T-helper 1 cell (primary cell): ENCODE measurements around the gene BLOC1S5.
"Not testable (repeated sequence)": the region's sequence is repeated elsewhere in the genome, so short reads cannot be mapped to it uniquely, and the experiment has no call there.

Experiments
- DNase-seq, 5 donors: peaks; one replicate each; pipeline ENCODE4 v3.0.0-alpha.2; 2012 to 2020

The BLOC1S5 gene

GRCh38 chr6:7992002-7992815 is 72.0 kb downstream of the BLOC1S5 start:
- DNase-seq = no peak

DNA sequence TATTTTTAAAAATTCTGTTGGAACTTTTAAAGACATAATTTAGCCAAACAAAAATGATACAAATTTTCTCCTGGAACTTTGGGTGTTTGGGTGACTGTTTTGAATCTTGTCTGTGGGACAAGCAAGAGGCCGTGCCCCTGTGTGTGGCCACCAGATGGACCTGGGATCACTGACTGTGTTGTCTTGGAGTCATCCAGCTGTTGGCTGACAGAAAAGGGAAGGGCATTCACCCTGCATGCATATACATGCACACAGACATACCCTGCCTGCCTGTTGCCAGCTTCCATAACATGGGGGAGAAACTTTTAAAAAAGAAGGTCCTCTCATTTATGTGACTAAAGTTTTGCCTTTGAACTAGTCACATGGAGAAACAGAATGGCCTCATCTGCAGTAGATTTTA is 72.7 kb downstream of the BLOC1S5 start:
- no peak for DNase-seq

DNA sequence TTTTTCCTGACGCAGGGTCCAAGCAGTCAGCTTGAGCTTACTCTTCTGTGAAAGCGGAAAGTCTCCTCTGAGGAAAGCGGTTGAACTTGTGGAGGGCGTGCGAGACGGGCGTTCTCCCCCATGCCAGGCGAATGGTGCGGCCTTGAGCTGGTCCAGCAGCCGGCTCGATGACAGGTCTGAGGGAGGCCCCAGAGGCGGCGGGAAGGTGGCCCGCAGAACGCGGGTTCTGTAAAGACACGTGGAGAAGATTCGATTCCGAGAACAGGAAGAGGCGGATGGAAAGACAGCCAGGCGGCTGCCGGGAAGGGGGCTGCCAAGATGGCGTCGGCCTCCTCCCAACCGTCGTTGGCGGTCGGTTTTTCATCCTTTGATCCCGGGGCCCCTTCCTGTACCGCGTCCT is 78.0 kb downstream of the BLOC1S5 start:
- DNase-seq = no peak

GRCh38 chr6:7983967-7984366 is 80.2 kb downstream of the BLOC1S5 start:
- DNase-seq = not testable (repeated sequence)

DNA sequence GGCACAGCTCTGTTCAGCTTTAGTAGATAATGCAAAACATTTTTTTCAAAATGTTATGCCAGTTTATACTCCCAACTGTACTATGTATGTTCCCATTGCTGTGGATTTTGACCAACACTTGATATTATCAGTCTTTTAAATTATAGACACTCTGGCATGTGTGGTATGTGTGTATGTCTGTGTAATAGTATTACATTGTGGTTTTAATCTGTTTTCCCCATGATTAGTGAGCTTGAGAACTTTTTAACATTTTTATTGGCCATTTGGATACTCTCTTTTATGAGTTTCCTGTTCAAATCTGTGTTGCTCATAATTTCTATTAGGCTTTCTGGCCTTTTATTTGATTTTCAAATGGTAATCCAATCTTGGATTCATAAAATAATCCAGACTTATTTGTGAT is 84.4 kb downstream of the BLOC1S5 start:
- DNase-seq = no peak

- no peak for DNase-seq
Observed at GRCh38 chr6:7978736-7979135, 85.5 kb downstream of the BLOC1S5 start.

DNA sequence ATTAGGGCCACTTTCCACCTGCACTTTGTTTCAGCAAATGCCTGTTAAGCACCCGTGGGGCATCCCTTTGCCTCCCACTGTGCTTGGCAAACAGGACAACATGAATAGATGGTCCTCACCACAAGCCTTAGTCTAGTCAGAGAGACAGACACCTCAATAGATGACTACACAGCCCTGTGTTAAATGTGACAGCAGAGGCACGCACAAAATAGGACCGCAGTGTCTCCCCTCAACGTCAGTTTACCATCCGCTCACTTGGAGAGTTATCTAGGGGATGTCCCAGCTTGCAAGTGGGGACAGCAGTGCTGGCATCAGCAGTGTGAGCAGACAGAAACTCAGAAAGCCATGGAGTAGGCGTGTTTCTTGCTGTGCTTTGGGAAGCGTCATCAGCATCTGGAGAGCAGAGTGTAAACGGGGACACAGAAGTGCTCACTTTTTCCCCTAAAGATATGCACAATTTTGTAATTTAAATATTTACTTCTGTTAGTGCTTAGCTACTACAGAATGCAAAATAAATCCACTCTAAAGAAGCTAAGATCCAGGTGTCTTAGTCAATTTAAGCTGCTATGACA is 87.6 kb downstream of the BLOC1S5 start:
- DNase-seq = no peak

DNA sequence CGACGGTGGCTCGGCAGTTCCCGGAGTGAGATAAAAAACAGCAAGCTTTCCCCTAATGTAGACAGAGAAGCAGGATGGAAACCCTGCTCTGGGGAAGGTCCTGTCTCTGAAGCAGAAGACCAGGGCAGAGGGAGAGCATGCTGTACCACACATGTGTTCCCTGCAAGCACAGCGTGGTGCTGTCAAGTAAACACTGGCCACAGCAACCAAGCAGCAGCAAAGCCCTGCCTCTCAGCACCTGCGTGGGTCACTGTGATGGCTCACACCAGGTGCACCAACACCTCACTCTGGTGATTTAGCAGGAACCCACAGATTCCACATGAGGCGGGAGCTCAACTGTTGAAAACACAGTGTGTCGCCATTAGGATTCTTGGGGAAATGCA is 88.4 kb downstream of the BLOC1S5 start:
- no peak for DNase-seq

GRCh38 chr6:7974938-7975763 is 89.0 kb downstream of the BLOC1S5 start:
- no peak for DNase-seq

- DNase-seq = no peak
Observed at GRCh38 chr6:7974565-7974937, 89.6 kb downstream of the BLOC1S5 start.

- no peak for DNase-seq
Observed at GRCh38 chr6:7973584-7973983, 90.6 kb downstream of the BLOC1S5 start.

GRCh38 chr6:7971499-7971898 is 92.7 kb downstream of the BLOC1S5 start:
- DNase-seq = no peak

DNA sequence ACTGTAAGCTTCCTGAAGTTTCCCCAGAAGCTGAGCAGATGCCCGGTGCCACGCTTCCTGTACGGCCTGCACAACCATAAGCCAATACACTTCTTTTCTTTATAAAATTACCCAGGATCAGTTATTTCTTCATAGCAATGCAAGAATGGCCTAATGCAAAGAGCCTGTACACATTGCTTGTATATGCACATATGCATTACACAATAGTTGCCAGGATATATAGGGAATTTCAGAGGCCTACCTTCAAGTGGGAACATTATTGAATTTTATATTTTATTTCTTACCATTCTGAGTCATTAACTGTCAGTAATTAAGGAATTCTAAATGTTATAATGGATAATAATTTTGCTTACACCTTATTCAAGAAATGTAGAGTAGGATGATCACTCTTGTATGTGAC is 93.6 kb downstream of the BLOC1S5 start:
- DNase-seq = no peak
